IMR-90 (cell line): ENCODE results near the gene RNASEH2B. TPM values are rescaled to one million over a fixed set of nuclear protein-coding genes. Genes with fewer than 3 reads are reported as not detected.

ENCODE experiments used
- ATAC-seq: fragments of 200-7000 bp; cut with Tn5 transposase; 2 replicates; pipeline ENCODE4 v1.9.1; 2020; ENCODE audit warnings: low read depth, mild to moderate bottlenecking, moderate library complexity
- BruUV-seq: library from RNA; stranded (reverse); fragments of 400-500 nt; replicated peaks from 2 replicates; lab custom pipeline; 2021; lab: Mats Ljungman, UMichigan
- CTCF ChIA-PET: fragments of 300-600 bp; formaldehyde crosslinking; extraction: SDS; loops from one replicate; lab custom pipeline; 2021; ENCODE audit warnings: antibody characterized with exemption; lab: Yijun Ruan, JAX
- POLR2A ChIA-PET: fragments of 300-600 bp; sonication (Branson Sonifier 250); formaldehyde crosslinking; loops from one replicate; lab custom pipeline; 2022; ENCODE audit warnings: antibody characterized with exemption; ENCODE audit not compliant: unreplicated experiment; lab: Charles Lee
- DNase-seq: peaks from one replicate; pipeline ENCODE4 v3.0.0; 2013
- H2AFZ ChIP-seq: replicated peaks from 2 replicates; pipeline ENCODE3; 2013; ENCODE audit warnings: low read length, mild to moderate bottlenecking; ENCODE audit not compliant: poor library complexity
- H2AK5ac ChIP-seq: 2 replicates; pipeline ENCODE4 v1.6.1; 2013; ENCODE audit warnings: low read depth, low read length, inconsistent platforms
- H2AK9ac ChIP-seq: replicated peaks from 2 replicates; pipeline ENCODE3; 2013; ENCODE audit warnings: mild to moderate bottlenecking, low read depth, low read length, moderate library complexity; ENCODE audit not compliant: poor library complexity
- H2BK120ac ChIP-seq: 2 replicates; pipeline ENCODE4 v1.6.1; 2013; ENCODE audit warnings: low read depth, low read length, inconsistent platforms
- H2BK15ac ChIP-seq: 3 replicates; pipeline ENCODE4 v1.6.1; 2013; ENCODE audit warnings: low read depth, low read length, inconsistent platforms
- H2BK20ac ChIP-seq: 2 replicates; pipeline ENCODE4 v1.6.1; 2013; ENCODE audit warnings: low read depth, mild to moderate bottlenecking, inconsistent platforms, low read length, moderate library complexity
- H2BK5ac ChIP-seq: 2 replicates; pipeline ENCODE4 v1.6.1; 2013; ENCODE audit warnings: mild to moderate bottlenecking, low read depth, low read length, inconsistent platforms; ENCODE audit not compliant: poor library complexity, severe bottlenecking
- H3K14ac ChIP-seq: replicated peaks from 2 replicates; pipeline ENCODE4 v1.6.1; 2013; ENCODE audit warnings: low read depth, low read length, inconsistent platforms
- H3K18ac ChIP-seq: 2 replicates; pipeline ENCODE4 v1.6.1; 2013; ENCODE audit warnings: low read depth, low read length, control low read depth
- H3K23ac ChIP-seq: 2 replicates; pipeline ENCODE4 v1.6.1; 2013; ENCODE audit warnings: low read depth, low read length, inconsistent platforms
- H3K27ac ChIP-seq: 2 replicates; pipeline ENCODE4 v1.5.1; 2013; ENCODE audit warnings: mild to moderate bottlenecking, control low read depth, low read length; ENCODE audit not compliant: insufficient read depth
- H3K27me3 ChIP-seq: 2 replicates; pipeline ENCODE4 v1.6.1; 2013; ENCODE audit warnings: low read length; ENCODE audit not compliant: control insufficient read depth, insufficient read depth
- H3K36me3 ChIP-seq: 2 replicates; pipeline ENCODE4 v1.6.1; 2013; ENCODE audit warnings: low read length, mixed read lengths; ENCODE audit not compliant: control insufficient read depth, insufficient read depth
- H3K4ac ChIP-seq: 2 replicates; pipeline ENCODE4 v1.6.1; 2013; ENCODE audit warnings: low read depth, low read length, inconsistent platforms
- H3K4me1 ChIP-seq: 2 replicates; pipeline ENCODE4 v1.6.1; 2013; ENCODE audit warnings: low read length, mixed read lengths; ENCODE audit not compliant: control insufficient read depth, insufficient read depth
- H3K4me2 ChIP-seq: 2 replicates; pipeline ENCODE4 v1.6.1; 2013; ENCODE audit warnings: low read depth, mild to moderate bottlenecking, control low read depth, low read length, moderate library complexity
- H3K4me3 ChIP-seq: 2 replicates; pipeline ENCODE4 v1.5.1; 2013; ENCODE audit warnings: low read depth, mild to moderate bottlenecking, control low read depth, low read length, moderate library complexity; ENCODE audit not compliant: insufficient read depth
- H3K56ac ChIP-seq: 2 replicates; pipeline ENCODE4 v1.6.1; 2013; ENCODE audit warnings: low read length, inconsistent platforms; ENCODE audit not compliant: insufficient read depth; ENCODE audit errors: extremely low read depth
- H3K79me1 ChIP-seq, 2 experiments: 2 replicates each; pipeline ENCODE4 v1.6.1; 2013; ENCODE audit warnings: low read length in 2 of 2, inconsistent platforms in 1 of 2, low read depth in 1 of 2
- H3K9ac ChIP-seq: 2 replicates; pipeline ENCODE4 v1.6.1; 2013; ENCODE audit warnings: low read depth, low read length, control low read depth
- H3K9me1 ChIP-seq: 2 replicates; pipeline ENCODE4 v1.6.1; 2013; ENCODE audit warnings: low read length, inconsistent platforms; ENCODE audit not compliant: insufficient read depth
- H3K9me3 ChIP-seq: 2 replicates; pipeline ENCODE4 v1.6.1; 2013; ENCODE audit warnings: low read length; ENCODE audit not compliant: control insufficient read depth, insufficient read depth
- H4K20me1 ChIP-seq: 2 replicates; pipeline ENCODE4 v1.6.1; 2013; ENCODE audit warnings: low read length, inconsistent platforms; ENCODE audit not compliant: insufficient read depth
- H4K5ac ChIP-seq: 2 replicates; pipeline ENCODE4 v1.6.1; 2013; ENCODE audit warnings: mild to moderate bottlenecking, low read depth, low read length, control low read depth
- H4K8ac ChIP-seq, 2 experiments: 2 replicates each; pipeline ENCODE4 v1.6.1; 2013; ENCODE audit warnings: low read depth in 2 of 2, low read length in 2 of 2, control low read depth in 1 of 2, inconsistent platforms in 1 of 2
- H4K91ac ChIP-seq: 2 replicates; pipeline ENCODE4 v1.6.1; 2013; ENCODE audit warnings: low read depth, low read length, inconsistent platforms; ENCODE audit not compliant: insufficient read depth
- BHLHE40 ChIP-seq: fragments of 150-350 bp; IDR thresholded peaks from 2 replicates; pipeline ENCODE4 v1.6.1; 2016; ENCODE audit warnings: mild to moderate bottlenecking, low read depth, low read length
- CEBPB ChIP-seq: IDR thresholded peaks from 2 replicates; pipeline ENCODE4 v1.6.1; 2012; ENCODE audit warnings: low read depth, low read length, improper control_type of control experiment
- CHD1 ChIP-seq: IDR thresholded peaks from 2 replicates; pipeline ENCODE4 v1.6.1; 2012; ENCODE audit warnings: low read depth, low read length, improper control_type of control experiment
- CTCF ChIP-seq: conservative IDR thresholded peaks from 2 replicates; pipeline ENCODE4 v1.5.1; 2012; ENCODE audit warnings: mild to moderate bottlenecking, low read depth, low read length, improper control_type of control experiment
- ELK1 ChIP-seq: fragments of 150-350 bp; IDR thresholded peaks from 2 replicates; pipeline ENCODE4 v1.6.1; 2016; ENCODE audit warnings: low read depth, mild to moderate bottlenecking, low read length, moderate library complexity, borderline replicate concordance
- MAFK ChIP-seq: IDR thresholded peaks from 2 replicates; pipeline ENCODE4 v1.6.1; 2012; ENCODE audit warnings: low read depth, low read length, improper control_type of control experiment
- MAZ ChIP-seq: IDR thresholded peaks from 2 replicates; pipeline ENCODE4 v1.6.1; 2012; ENCODE audit warnings: low read depth, mild to moderate bottlenecking, low read length, improper control_type of control experiment, moderate library complexity, borderline replicate concordance
- MXI1 ChIP-seq: IDR thresholded peaks from 2 replicates; pipeline ENCODE4 v1.6.1; 2012; ENCODE audit warnings: low read depth, mild to moderate bottlenecking, low read length, moderate library complexity, borderline replicate concordance
- NFE2L2 ChIP-seq: fragments of 150-350 bp; IDR thresholded peaks from 2 replicates; pipeline ENCODE4 v1.6.1; 2016; ENCODE audit warnings: low read depth, mild to moderate bottlenecking, low read length
- POLR2A ChIP-seq: IDR thresholded peaks from 2 replicates; pipeline ENCODE4 v1.6.1; 2012; ENCODE audit warnings: mild to moderate bottlenecking, low read depth, low read length
- RAD21 ChIP-seq: IDR thresholded peaks from 2 replicates; pipeline ENCODE4 v1.6.1; 2012; ENCODE audit warnings: low read length, improper control_type of control experiment
- RCOR1 ChIP-seq: IDR thresholded peaks from 2 replicates; pipeline ENCODE4 v1.6.1; 2012; ENCODE audit warnings: mild to moderate bottlenecking, low read length, improper control_type of control experiment; ENCODE audit not compliant: insufficient replicate concordance
- RFX5 ChIP-seq: IDR thresholded peaks from 2 replicates; pipeline ENCODE4 v1.8.0; 2012; ENCODE audit warnings: low read depth, mild to moderate bottlenecking, low read length, moderate library complexity
- SMC3 ChIP-seq: fragments of 150-350 bp; IDR thresholded peaks from 2 replicates; pipeline ENCODE4 v1.6.1; 2016; ENCODE audit warnings: low read depth, mild to moderate bottlenecking, antibody characterized with exemption, low read length, moderate library complexity
- WGBS, 2 experiments: methylation state at CpG; one replicate each; pipeline versions ENCODE4 v1.1.5 to v1.1.7; 2013; ENCODE audit warnings: missing lambda C conversion rate in 2 of 2; ENCODE audit not compliant: insufficient read length in 1 of 2; ENCODE audit errors: extremely low coverage in 2 of 2; 5-methylcytosine and 5-hydroxymethylcytosine counted together
- dilution Hi-C: fragments of 300-500 bp; cut with HindIII; formaldehyde crosslinking; loops from one replicate; pipeline ENCODE4 v1.14.3; 2018; ENCODE audit warnings: low sequenced_read_pairs; ENCODE audit not compliant: unreplicated experiment
- in situ Hi-C: fragments of 300-500 bp; cut with MboI; formaldehyde crosslinking; loops from 3 replicates; pipeline ENCODE4 v1.14.3; 2019; ENCODE audit warnings: low sequenced_read_pairs, inconsistent platforms, mixed read lengths
- intact Hi-C: fragments of 100-400 bp; cut with micrococcal nuclease; formaldehyde crosslinking; loops from 2 replicates; pipeline ENCODE4 v1.10.0; 2022
- polyA plus RNA-seq, 3 experiments: library from polyadenylated mRNA; depleted of rRNA; stranded (reverse); fragments of >200 nt; gene quantifications; 2 replicates each; pipeline ENCODE4 v1.2.3, GENCODE V29; 2012; ENCODE audit warnings: low replicate concordance in 1 of 3
- total RNA-seq: library from RNA; depleted of rRNA; stranded (reverse); fragments of >200 nt; gene quantifications from 2 replicates; pipeline ENCODE4 v1.2.3, GENCODE V29; 2012
- TF ChIP-seq, protein P1 (sequence below): fragments of 150-350 bp; IDR thresholded peaks from 2 replicates; pipeline ENCODE4 v1.6.1; 2017; ENCODE audit warnings: mild to moderate bottlenecking, antibody characterized with exemption, low read length, low read depth

RNASEH2B gene
- total and polyA plus RNA-seq, 2 of the 4 experiments (the other 2 are of a cell fraction): 11.2 to 14.2 TPM

GRCh38 chr13:50873991-50874390 is 35.6 kb upstream of the RNASEH2B start:
- in situ Hi-C loops: no loop called here
- H3K4ac ChIP-seq: no peak overlapping the region

More at GRCh38 chr13:50873991-50874390, 35.6 kb upstream of the RNASEH2B start:
- Histone ChIP-seq H2AK5ac (no peak overlapping the region), H3K9me3 (no peaks in the 10 kb centered on the region), H2BK5ac (no peak overlapping the region), H3K79me1 (no peaks in the 10 kb centered on the region), H4K5ac (no peak overlapping the region), H4K20me1 (no peaks in the 10 kb centered on the region), H4K91ac (no peak overlapping the region), H3K27ac (no peak overlapping the region), H3K9ac (no peak overlapping the region), H3K18ac (no peak overlapping the region), H3K27me3 (peaks cover 4% of the 10 kb centered on the region), H2BK120ac (no peak overlapping the region), H3K56ac (no peak overlapping the region), H2AK9ac (no peak overlapping the region), H3K4me1 (no peaks in the 10 kb centered on the region), H2BK20ac (no peak overlapping the region), H3K9me1 (no peaks in the 10 kb centered on the region), H3K14ac (no peak overlapping the region), H2AFZ (no peak overlapping the region), H3K36me3 (no peaks in the 10 kb centered on the region), H3K23ac (no peak overlapping the region), H4K8ac (no peak overlapping the region), H3K4me2 (no peak overlapping the region), H3K4me3 (no peak overlapping the region), H2BK15ac (no peak overlapping the region)
- DNase-seq (no peak), ATAC-seq (no peak)
- dilution Hi-C loops (no loop called here), intact Hi-C loops (no loop called here)
- no CpG with 5 or more reads among the region's 2 CpGs for WGBS, 2 experiments
- POLR2A ChIA-PET: no interaction called here
- no peak for TF ChIP-seq MAFK
- no peak for TF ChIP-seq MAZ
- TF ChIP-seq RFX5: no peak
- no peak for TF ChIP-seq NFE2L2
- TF ChIP-seq, protein P1, sequence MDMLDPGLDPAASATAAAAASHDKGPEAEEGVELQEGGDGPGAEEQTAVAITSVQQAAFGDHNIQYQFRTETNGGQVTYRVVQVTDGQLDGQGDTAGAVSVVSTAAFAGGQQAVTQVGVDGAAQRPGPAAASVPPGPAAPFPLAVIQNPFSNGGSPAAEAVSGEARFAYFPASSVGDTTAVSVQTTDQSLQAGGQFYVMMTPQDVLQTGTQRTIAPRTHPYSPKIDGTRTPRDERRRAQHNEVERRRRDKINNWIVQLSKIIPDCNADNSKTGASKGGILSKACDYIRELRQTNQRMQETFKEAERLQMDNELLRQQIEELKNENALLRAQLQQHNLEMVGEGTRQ: no peak
- no peak for TF ChIP-seq CEBPB
- TF ChIP-seq CHD1: no peak
- no peak for TF ChIP-seq RCOR1
- TF ChIP-seq RAD21: no peak
- no peak for TF ChIP-seq POLR2A
- TF ChIP-seq MXI1: no peak
- TF ChIP-seq ELK1: no peak
- TF ChIP-seq CTCF: no peak
- TF ChIP-seq SMC3: no peak
- no peak for TF ChIP-seq BHLHE40
- CTCF ChIA-PET: no interaction called here
- no TSS peak for BruUV-seq
